H1 (cell line): ENCODE measurements around the gene STOML2.

Source experiments
- ASH2L ChIP-seq: fragments of 200-600, 300-600 bp; sonication (generic); IDR thresholded peaks from one replicate; pipeline ENCODE4 v1.7.1; 2017; ENCODE audit warnings: low read length
- ATF3 ChIP-seq: IDR thresholded peaks from 2 replicates; pipeline ENCODE4 v1.6.1; 2011; ENCODE audit warnings: low read depth, mild to moderate bottlenecking, low read length; ENCODE audit not compliant: insufficient read depth
- CHD2 ChIP-seq: IDR thresholded peaks from 2 replicates; pipeline ENCODE4 v1.6.1; 2012; ENCODE audit warnings: low read length, improper control_type of control experiment
- CHD7 ChIP-seq: fragments of 300-600 bp; sonication (generic); IDR thresholded peaks from 2 replicates; pipeline ENCODE4 v1.7.1; 2012; ENCODE audit warnings: low read length, moderate library complexity, mild to moderate bottlenecking, inconsistent platforms; ENCODE audit not compliant: insufficient replicate concordance
- CTCF ChIP-seq, 3 experiments: IDR thresholded peaks; 1 replicate in 2 of 3; 2 replicates in 1 of 3; pipeline versions ENCODE4 v1.5.1 to v1.6.1; 2011; ENCODE audit warnings: low read length in 3 of 3, mild to moderate bottlenecking in 3 of 3, inconsistent platforms in 2 of 3, low read depth in 1 of 3, moderate library complexity in 1 of 3; ENCODE audit not compliant: insufficient read depth in 1 of 3; ENCODE audit errors: control extremely low read depth in 1 of 3
- EZH2 ChIP-seq: fragments of 200-600 bp; sonication (generic); IDR thresholded peaks from 2 replicates; pipeline ENCODE4 v1.7.1; 2012; ENCODE audit warnings: low read depth, mild to moderate bottlenecking, moderate library complexity, low read length, inconsistent platforms; ENCODE audit not compliant: severe bottlenecking
- KDM5A ChIP-seq: fragments of 200-600 bp; IDR thresholded peaks from 2 replicates; pipeline ENCODE4 v1.7.1; 2012; ENCODE audit warnings: mild to moderate bottlenecking, low read length, inconsistent platforms, mixed read lengths
- MAFK ChIP-seq: IDR thresholded peaks from 2 replicates; pipeline ENCODE4 v1.6.1; 2012; ENCODE audit warnings: low read depth, mild to moderate bottlenecking, improper control_type of control experiment, low read length
- POLR2A ChIP-seq, 2 experiments: IDR thresholded peaks; 1 replicate in 1 of 2; 2 replicates in 1 of 2; pipeline ENCODE4 v1.6.1; 2011; ENCODE audit warnings: low read depth in 2 of 2, low read length in 2 of 2, mild to moderate bottlenecking in 2 of 2; ENCODE audit errors: control extremely low read depth in 1 of 2
- POLR2AphosphoS5 ChIP-seq: IDR thresholded peaks from 2 replicates; pipeline ENCODE4 v1.6.1; 2011; ENCODE audit warnings: low read depth, low read length
- RNF2 ChIP-seq: fragments of 200-900, 300-1000 bp; sonication (generic); IDR thresholded peaks from 2 replicates; pipeline ENCODE4 v1.7.1; 2016; ENCODE audit warnings: borderline replicate concordance, low read depth, mild to moderate bottlenecking, antibody characterized with exemption, low read length; ENCODE audit not compliant: poor library complexity, severe bottlenecking; ENCODE audit errors: missing control alignments
- SIN3A ChIP-seq, 2 experiments: IDR thresholded peaks in 1 of 2; conservative IDR thresholded peaks in 1 of 2; 2 replicates each; pipeline ENCODE4 v1.6.1; 2011 to 2012; ENCODE audit warnings: low read length in 2 of 2, improper control_type of control experiment in 1 of 2, low read depth in 1 of 2, mild to moderate bottlenecking in 1 of 2
- SP2 ChIP-seq: IDR thresholded peaks from 2 replicates; pipeline ENCODE4 v1.6.1; 2012; ENCODE audit warnings: mild to moderate bottlenecking, low read length, inconsistent platforms
- SUZ12 ChIP-seq: fragments of 200-600 bp; sonication (generic); IDR thresholded peaks from 2 replicates; pipeline ENCODE4 v1.6.1; 2012; ENCODE audit warnings: mild to moderate bottlenecking, inconsistent platforms, low read length, moderate library complexity, mixed read lengths

- TF ChIP-seq RNF2 (no peak), POLR2A (IDR thresholded peaks at IDR 0.05; ENCODE audit: control extremely low read depth in 1 of 2, low read depth in 2 of 2, low read length in 2 of 2) (no peak), CTCF (IDR thresholded peaks at IDR 0.05; ENCODE audit: control extremely low read depth in 1 of 3, insufficient read depth in 1 of 3, low read depth in 1 of 3, low read length in 3 of 3) (no peak), ASH2L (no peak), CHD2 (no peak), CHD7 (no peak), SIN3A (conservative IDR thresholded peaks at IDR 0.05 in 1 of 2, IDR thresholded peaks at IDR 0.05 in 1 of 2; ENCODE audit: low read depth in 1 of 2, low read length in 2 of 2) (no peak), KDM5A (no peak), SP2 (no peak), SUZ12 (no peak), EZH2 (no peak), POLR2AphosphoS5 (no peak), ATF3 (no peak), MAFK (no peak)
These were observed 11.4 kb downstream of the STOML2 start for GRCh38 chr9:35091536-35091935.
